A673 (cell line): Measurements from ENCODE around the gene VPS37B. TPM values are rescaled to one million over a fixed set of nuclear protein-coding genes. Genes with fewer than 3 reads are reported as not detected.

Source experiments
- BruUV-seq: library from RNA; stranded (reverse); fragments of 400-500 nt; replicated peaks from 2 replicates; lab custom pipeline; 2021; lab: Mats Ljungman, UMichigan
- CTCF ChIA-PET: fragments of 300-600 bp; sonication (Branson Sonifier 250); formaldehyde crosslinking; loops from one replicate; lab custom pipeline; 2022; ENCODE audit warnings: antibody characterized with exemption; lab: Charles Lee
- POLR2A ChIA-PET: fragments of 300-600 bp; sonication (Branson Sonifier 250); formaldehyde crosslinking; loops from one replicate; lab custom pipeline; 2022; ENCODE audit warnings: antibody characterized with exemption; ENCODE audit not compliant: low non-redundant PET; lab: Charles Lee
- DNase-seq: peaks from one replicate; pipeline ENCODE4 v3.0.0-alpha.2; 2015; ENCODE audit warnings: low spot score
- H3K27ac ChIP-seq: fragments of 200-600 bp; sonication (generic); 2 replicates; pipeline ENCODE4 v1.5.1; 2016; ENCODE audit warnings: mixed run types, low read depth, mild to moderate bottlenecking, mixed read lengths, antibody characterized with exemption, low read length; ENCODE audit not compliant: poor library complexity, severe bottlenecking
- H3K27me3 ChIP-seq: fragments of 200-600 bp; sonication (generic); replicated peaks from 2 replicates; pipeline ENCODE4 v1.6.1; 2017; ENCODE audit warnings: mixed run types, low read depth, mild to moderate bottlenecking, mixed read lengths, antibody characterized with exemption, low read length; ENCODE audit not compliant: insufficient read depth, poor library complexity
- H3K36me3 ChIP-seq: fragments of 200-600 bp; sonication (generic); 2 replicates; pipeline ENCODE4 v1.6.1; 2016; ENCODE audit warnings: mixed run types, mild to moderate bottlenecking, mixed read lengths, antibody characterized with exemption, low read length; ENCODE audit not compliant: insufficient read depth, poor library complexity, severe bottlenecking
- H3K4me1 ChIP-seq: fragments of 200-600 bp; sonication (generic); 2 replicates; pipeline ENCODE4 v1.6.1; 2017; ENCODE audit warnings: mixed run types, mild to moderate bottlenecking, mixed read lengths, antibody characterized with exemption, low read length; ENCODE audit not compliant: insufficient read depth, poor library complexity, severe bottlenecking
- H3K4me3 ChIP-seq: fragments of 200-600 bp; sonication (generic); 2 replicates; pipeline ENCODE4 v1.5.1; 2016; ENCODE audit warnings: low read depth, mixed run types, mild to moderate bottlenecking, mixed read lengths, low read length; ENCODE audit not compliant: poor library complexity, severe bottlenecking
- H3K9me3 ChIP-seq: fragments of 200-600 bp; sonication (generic); 2 replicates; pipeline ENCODE4 v1.6.1; 2016; ENCODE audit warnings: mixed run types, low read depth, mild to moderate bottlenecking, mixed read lengths, antibody characterized with exemption, low read length; ENCODE audit not compliant: poor library complexity, severe bottlenecking
- CTCF ChIP-seq: fragments of 300-800, 200-600 bp; sonication (generic); conservative IDR thresholded peaks from 2 replicates; pipeline ENCODE4 v1.5.1; 2017; ENCODE audit warnings: low read depth, mild to moderate bottlenecking, antibody characterized with exemption, low read length, moderate library complexity, mixed read lengths
- EZH2 ChIP-seq: fragments of 200-600 bp; sonication (generic); IDR thresholded peaks from 2 replicates; pipeline ENCODE4 v1.6.1; 2017; ENCODE audit warnings: borderline replicate concordance, low read depth, mild to moderate bottlenecking, mixed read lengths, antibody characterized with exemption, low read length; ENCODE audit not compliant: poor library complexity, severe bottlenecking
- intact Hi-C: fragments of 100-400 bp; cut with micrococcal nuclease; formaldehyde crosslinking; loops from one replicate; pipeline ENCODE4 v1.10.0; 2022; ENCODE audit not compliant: unreplicated experiment
- total RNA-seq: library from RNA; stranded (reverse); gene quantifications from 2 replicates; pipeline ENCODE4 v1.2.3, GENCODE V29; 2021

The VPS37B gene
- total RNA-seq, 1 experiment from 2014 or later, result 34.4 TPM

GRCh38 chr12:122855928-122856831, 39.7 kb downstream of the VPS37B start:
- TF ChIP-seq CTCF (no peak), EZH2 (no peak)
- no peaks in the 10 kb centered on the region for H3K9me3 ChIP-seq
- intact Hi-C loops, result no loop called here
- ChIA-PET CTCF (interaction anchor here (0.8 kb wide), 1 partner anchor 93 kb away, joined by 3 read pairs; no protein-coding TSS in a partner anchor), POLR2A (no interaction called here)
- H3K36me3 ChIP-seq, result no peaks in the 10 kb centered on the region
- no peak overlapping the region for H3K4me3 ChIP-seq
- H3K4me1 ChIP-seq, result no peaks in the 10 kb centered on the region
- H3K27ac ChIP-seq, result no peak overlapping the region
- no TSS peak for BruUV-seq
- DNase-seq, result no peak
- no peaks in the 10 kb centered on the region for H3K27me3 ChIP-seq

- intact Hi-C loops, result no loop called here
- no peaks in the 10 kb centered on the region for H3K27me3 ChIP-seq
- CTCF ChIA-PET, result interaction anchor here (0.8 kb wide), 1 partner anchor 94 kb away, joined by 3 read pairs; no protein-coding TSS in a partner anchor
Measured at GRCh38 chr12:122855071-122855829, 40.7 kb downstream of the VPS37B start.

More at GRCh38 chr12:122855071-122855829, 40.7 kb downstream of the VPS37B start:
- no peak for TF ChIP-seq CTCF
- no peak for TF ChIP-seq EZH2
- Histone ChIP-seq H3K27ac (no peak overlapping the region), H3K36me3 (no peaks in the 10 kb centered on the region), H3K4me1 (no peaks in the 10 kb centered on the region), H3K4me3 (no peak overlapping the region), H3K9me3 (no peaks in the 10 kb centered on the region)
- POLR2A ChIA-PET, result no interaction called here
- no peak for DNase-seq
- no TSS peak for BruUV-seq
